GM12878 (cell line): Measurements from ENCODE around the gene RACGAP1. TPM values are rescaled to one million over a fixed set of nuclear protein-coding genes. Genes with fewer than 3 reads are reported as not detected.

Source experiments
- ATAC-seq: fragments of 200-7000 bp; cut with Tn5 transposase; 3 replicates; pipeline ENCODE4 v1.9.1; 2020; ENCODE audit warnings: mild to moderate bottlenecking, moderate library complexity
- BruUV-seq: library from RNA; stranded (reverse); fragments of 400-500 nt; replicated peaks from 2 replicates; lab custom pipeline; 2021; lab: Mats Ljungman, UMichigan
- CTCF ChIA-PET: fragments of 300-600 bp; sonication (Branson Sonifier 250); formaldehyde crosslinking; extraction: SDS; loops from one replicate; lab custom pipeline; 2021; ENCODE audit warnings: inconsistent platforms; lab: Yijun Ruan, JAX
- POLR2A ChIA-PET: fragments of 350-600 bp; formaldehyde crosslinking; extraction: SDS; loops from one replicate; lab custom pipeline; 2021; ENCODE audit warnings: inconsistent platforms; lab: Charles Lee
- RAD21 ChIA-PET: fragments of 300-600 bp; sonication (Branson Sonifier 250); formaldehyde crosslinking; loops from one replicate; lab custom pipeline; 2023; ENCODE audit warnings: antibody characterized with exemption; ENCODE audit not compliant: unreplicated experiment; lab: Charles Lee
- SMC1A ChIA-PET: fragments of 300-600 bp; sonication (Branson Sonifier 250); formaldehyde crosslinking; loops from one replicate; lab custom pipeline; 2023; ENCODE audit not compliant: unreplicated experiment, uncharacterized antibody; lab: Charles Lee
- DNase-seq: peaks from one replicate; pipeline ENCODE4 v3.0.0-alpha.2; 2011; ENCODE audit warnings: low read depth, low spot score
- FAIRE-seq: peaks from 3 replicates; lab custom pipeline; 2011; peaks lifted over from hg19 to GRCh38; lab: Jason Lieb, UNC
- H2AFZ ChIP-seq: 2 replicates; pipeline ENCODE4 v1.6.0; 2011; ENCODE audit warnings: low read depth, low read length, control low read depth; ENCODE audit not compliant: control insufficient read depth
- H3K27ac ChIP-seq: 2 replicates; pipeline ENCODE4 v1.5.1; 2011; ENCODE audit warnings: control low read depth; ENCODE audit not compliant: control insufficient read depth, insufficient read depth
- H3K27me3 ChIP-seq, 2 experiments: replicated peaks in 1 of 2; 2 replicates each; pipeline versions ENCODE4 v1.6.0 to v1.6.1; 2011; ENCODE audit warnings: low read length in 1 of 2; ENCODE audit not compliant: control insufficient read depth in 2 of 2, insufficient read depth in 2 of 2
- H3K36me3 ChIP-seq, 2 experiments: 2 replicates each; pipeline ENCODE4 v1.5.1; 2011; ENCODE audit warnings: low read length in 1 of 2; ENCODE audit not compliant: control insufficient read depth in 2 of 2, insufficient read depth in 2 of 2
- H3K4me1 ChIP-seq: 2 replicates; pipeline ENCODE4 v1.6.1; 2011; ENCODE audit warnings: mild to moderate bottlenecking, low read length, moderate library complexity, mixed read lengths; ENCODE audit not compliant: control insufficient read depth, insufficient read depth
- H3K4me2 ChIP-seq: 2 replicates; pipeline ENCODE4 v1.6.0; 2011; ENCODE audit warnings: control low read depth; ENCODE audit not compliant: control insufficient read depth, insufficient read depth
- H3K4me3 ChIP-seq: fragments of 200-600 bp; sonication (generic); 2 replicates; pipeline ENCODE4 v1.5.1; 2016
- H3K79me2 ChIP-seq: 2 replicates; pipeline ENCODE4 v1.6.0; 2011; ENCODE audit warnings: low read length; ENCODE audit not compliant: control insufficient read depth, insufficient read depth
- H3K9ac ChIP-seq: 2 replicates; pipeline ENCODE4 v1.8.0; 2011; ENCODE audit warnings: low read length, control low read depth, mixed read lengths; ENCODE audit not compliant: control insufficient read depth, insufficient read depth
- H3K9me3 ChIP-seq: replicated peaks from 3 replicates; pipeline ENCODE4 v1.5.1; 2011; ENCODE audit warnings: mild to moderate bottlenecking, low read length; ENCODE audit not compliant: control insufficient read depth, insufficient read depth
- H4K20me1 ChIP-seq: 2 replicates; pipeline ENCODE4 v1.6.0; 2011; ENCODE audit not compliant: control insufficient read depth, insufficient read depth
- ATF2 ChIP-seq: IDR thresholded peaks from 2 replicates; pipeline ENCODE4 v1.6.1; 2012; ENCODE audit warnings: low read length, inconsistent platforms
- ATF3 ChIP-seq: IDR thresholded peaks from 2 replicates; pipeline ENCODE4 v1.6.1; 2011; ENCODE audit warnings: low read depth, mild to moderate bottlenecking, low read length, moderate library complexity, borderline replicate concordance; ENCODE audit errors: extremely low read depth
- CHD4 ChIP-seq: fragments of 200-600 bp; sonication (generic); IDR thresholded peaks from 2 replicates; pipeline ENCODE4 v1.6.1; 2016; ENCODE audit warnings: mild to moderate bottlenecking
- EP300 ChIP-seq, 2 experiments: fragments of 150-350 bp in 1 of 2; IDR thresholded peaks; 2 replicates each; pipeline ENCODE4 v1.6.1; 2011 to 2012; ENCODE audit warnings: low read depth in 2 of 2, low read length in 2 of 2, borderline replicate concordance in 1 of 2, improper control_type of control experiment in 1 of 2, inconsistent platforms in 1 of 2; ENCODE audit not compliant: control insufficient read depth in 1 of 2
- GABPA ChIP-seq: IDR thresholded peaks from 2 replicates; pipeline ENCODE4 v1.6.1; 2014; ENCODE audit warnings: antibody characterized with exemption, low read depth, mild to moderate bottlenecking, inconsistent platforms
- HCFC1 ChIP-seq: fragments of 150-350 bp; IDR thresholded peaks from 2 replicates; pipeline ENCODE4 v1.6.1; 2014; ENCODE audit warnings: low read length
- NR2C1 ChIP-seq: fragments of 450-650 bp; IDR thresholded peaks from 2 replicates; pipeline ENCODE4 v1.6.1; 2017; ENCODE audit warnings: antibody characterized with exemption, mild to moderate bottlenecking, moderate library complexity
- PAX8 ChIP-seq: fragments of 450-650 bp; IDR thresholded peaks from 2 replicates; pipeline ENCODE4 v1.6.1; 2017; ENCODE audit warnings: mild to moderate bottlenecking, moderate library complexity
- ZBTB40 ChIP-seq: fragments of 450-650 bp; IDR thresholded peaks from 2 replicates; pipeline ENCODE4 v1.6.1; 2016; ENCODE audit warnings: mild to moderate bottlenecking, moderate library complexity, borderline replicate concordance
- ZNF274 ChIP-seq: IDR thresholded peaks from one replicate; pipeline ENCODE4 v1.8.0; 2011; ENCODE audit not compliant: insufficient read length, insufficient read depth
- ZSCAN29 ChIP-seq: fragments of 450-650 bp; IDR thresholded peaks from 2 replicates; pipeline ENCODE4 v1.6.1; 2017; ENCODE audit warnings: mild to moderate bottlenecking, moderate library complexity
- whole genome bisulfite sequencing: methylation state at CpG from one replicate; pipeline ENCODE4 v1.1.6; 2016; ENCODE audit warnings: low lambda C conversion rate; ENCODE audit not compliant: insufficient replicate concordance, insufficient coverage; ENCODE audit errors: missing lambda C conversion rate; 5-methylcytosine and 5-hydroxymethylcytosine counted together
- in situ Hi-C: fragments of 300-500 bp; cut with MboI; formaldehyde crosslinking; loops from 9 replicates; pipeline ENCODE4 v1.14.3; 2018; ENCODE audit warnings: mixed read lengths
- intact Hi-C: fragments of 100-400 bp; cut with micrococcal nuclease; formaldehyde crosslinking; loops from one replicate; pipeline ENCODE4 v1.14.2; 2022; ENCODE audit not compliant: unreplicated experiment
- polyA plus RNA-seq, 11 experiments: library from polyadenylated mRNA; depleted of rRNA in 4 of 11; unstranded in 6 of 11; stranded (reverse) in 5 of 11; fragments of >200 nt; fragmentation: Nextera tagmentation in 4 of 11; fragmentation: Illumina TruSeq in 1 of 11; extraction: Ambion mirVana in 4 of 11; extraction: Trizol in 1 of 11; gene quantifications; 1 replicate in 1 of 11; 2 replicates in 10 of 11; pipeline versions ENCODE4 v1.2.1 to v1.2.3, GENCODE V29; 2011 to 2016; ENCODE audit warnings: inconsistent platforms in 2 of 11, missing spikeins in 2 of 11, low read depth in 1 of 11
- total RNA-seq, 4 experiments: library from RNA; depleted of rRNA in 3 of 4; stranded (reverse); fragments of >200 nt in 3 of 4; fragmentation: Illumina TruSeq in 1 of 4; extraction: Trizol in 1 of 4; gene quantifications; 2 replicates each; pipeline versions ENCODE4 v1.2.1 to v1.2.3, GENCODE V29; 2013 to 2021
- TF ChIP-seq, protein P1 (sequence below): fragments of 450-650 bp; IDR thresholded peaks from 2 replicates; pipeline ENCODE4 v1.6.1; 2017; ENCODE audit warnings: mild to moderate bottlenecking, moderate library complexity

RACGAP1 gene
- total and polyA plus RNA-seq, 10 of the 15 experiments (the other 5 are each of a cell fraction or from before 2014, with no cell fraction given), result 32.4 to 87.9 (median 76.2) TPM

DNA sequence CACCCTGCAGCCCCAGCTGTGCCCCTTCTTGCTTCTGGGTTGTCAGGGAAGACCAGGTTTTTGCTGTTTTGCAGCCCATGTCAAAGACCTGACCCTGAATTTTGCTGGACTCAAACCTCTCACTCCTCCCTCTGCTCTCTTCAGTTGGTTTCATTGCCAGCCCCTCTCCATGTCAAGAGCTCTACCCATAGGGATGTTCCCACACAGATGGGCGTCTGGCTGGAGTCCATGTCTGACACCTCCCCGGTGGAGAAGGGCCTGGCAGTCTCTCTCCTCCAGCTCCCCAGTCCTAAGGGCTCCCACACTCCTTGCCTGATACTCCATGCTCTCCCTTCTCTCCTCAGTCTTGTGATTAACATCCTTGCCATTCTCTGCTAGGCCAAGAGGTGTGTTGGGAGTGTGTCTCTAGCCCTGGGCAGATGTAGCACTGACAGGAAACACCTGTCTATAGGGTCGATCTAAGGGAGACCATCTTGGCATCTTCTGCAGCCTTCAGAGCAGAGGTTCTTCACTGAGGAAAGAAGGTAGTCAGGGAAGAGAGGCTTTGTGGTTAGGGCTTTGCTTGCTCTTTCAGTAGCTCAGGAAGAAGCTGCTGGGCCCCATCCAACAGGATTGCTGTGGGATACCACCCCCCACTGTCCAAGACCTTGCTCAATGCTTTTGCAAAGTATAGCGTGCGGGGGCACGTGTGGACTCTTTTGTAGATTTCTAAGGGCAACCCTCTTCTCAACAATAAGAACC lies 36.8 kb upstream of the RACGAP1 start:
- H4K20me1 ChIP-seq, result no peaks in the 10 kb centered on the region
- RAD21 ChIA-PET, result interaction anchor here (1.3 kb wide), 1 partner anchor 96 kb away, joined by 3 read pairs; no protein-coding TSS in a partner anchor
- WGBS, result 25% methylated on average over 6 of the region's 6 CpGs

More for the DNA sequence above, 36.8 kb upstream of the RACGAP1 start:
- Histone ChIP-seq H3K79me2 (no peaks in the 10 kb centered on the region), H3K9me3 (no peaks in the 10 kb centered on the region), H2AFZ (no peak overlapping the region), H3K9ac (no peak overlapping the region), H3K4me1 (0 out of 2 replicates have a peak, but pooled peaks cover under 1% of the 10 kb centered on the region), H3K27ac (no peak overlapping the region), H3K27me3 (peaks cover under 1 to 9% of the 10 kb centered on the region in 2 experiments; a peak in 3 of 4 replicates), H3K36me3 (no peaks in the 10 kb centered on the region), H3K4me2 (no peak overlapping the region), H3K4me3 (no peak overlapping the region)
- no peak for DNase-seq
- CTCF ChIA-PET, result interaction anchor here (1.8 to 4.5 kb wide), 2 partner anchors 24 to 95 kb away, joined by 11 to 16 read pairs; no protein-coding TSS in a partner anchor
- in situ Hi-C loops (no loop called here), intact Hi-C loops (no loop called here)
- POLR2A ChIA-PET, result no interaction called here
- TF ChIP-seq GABPA (no peak), ATF3 (no peak), PAX8 (no peak), ZBTB40 (no peak), EP300 (IDR thresholded peaks at IDR 0.05; ENCODE audit: borderline replicate concordance in 1 of 2, control insufficient read depth in 1 of 2, low read depth in 2 of 2, low read length in 2 of 2) (no peak), ZSCAN29 (no peak), ZNF274 (no peak), NR2C1 (no peak), ATF2 (no peak), CHD4 (no peak), HCFC1 (no peak)
- TF ChIP-seq, protein P1, sequence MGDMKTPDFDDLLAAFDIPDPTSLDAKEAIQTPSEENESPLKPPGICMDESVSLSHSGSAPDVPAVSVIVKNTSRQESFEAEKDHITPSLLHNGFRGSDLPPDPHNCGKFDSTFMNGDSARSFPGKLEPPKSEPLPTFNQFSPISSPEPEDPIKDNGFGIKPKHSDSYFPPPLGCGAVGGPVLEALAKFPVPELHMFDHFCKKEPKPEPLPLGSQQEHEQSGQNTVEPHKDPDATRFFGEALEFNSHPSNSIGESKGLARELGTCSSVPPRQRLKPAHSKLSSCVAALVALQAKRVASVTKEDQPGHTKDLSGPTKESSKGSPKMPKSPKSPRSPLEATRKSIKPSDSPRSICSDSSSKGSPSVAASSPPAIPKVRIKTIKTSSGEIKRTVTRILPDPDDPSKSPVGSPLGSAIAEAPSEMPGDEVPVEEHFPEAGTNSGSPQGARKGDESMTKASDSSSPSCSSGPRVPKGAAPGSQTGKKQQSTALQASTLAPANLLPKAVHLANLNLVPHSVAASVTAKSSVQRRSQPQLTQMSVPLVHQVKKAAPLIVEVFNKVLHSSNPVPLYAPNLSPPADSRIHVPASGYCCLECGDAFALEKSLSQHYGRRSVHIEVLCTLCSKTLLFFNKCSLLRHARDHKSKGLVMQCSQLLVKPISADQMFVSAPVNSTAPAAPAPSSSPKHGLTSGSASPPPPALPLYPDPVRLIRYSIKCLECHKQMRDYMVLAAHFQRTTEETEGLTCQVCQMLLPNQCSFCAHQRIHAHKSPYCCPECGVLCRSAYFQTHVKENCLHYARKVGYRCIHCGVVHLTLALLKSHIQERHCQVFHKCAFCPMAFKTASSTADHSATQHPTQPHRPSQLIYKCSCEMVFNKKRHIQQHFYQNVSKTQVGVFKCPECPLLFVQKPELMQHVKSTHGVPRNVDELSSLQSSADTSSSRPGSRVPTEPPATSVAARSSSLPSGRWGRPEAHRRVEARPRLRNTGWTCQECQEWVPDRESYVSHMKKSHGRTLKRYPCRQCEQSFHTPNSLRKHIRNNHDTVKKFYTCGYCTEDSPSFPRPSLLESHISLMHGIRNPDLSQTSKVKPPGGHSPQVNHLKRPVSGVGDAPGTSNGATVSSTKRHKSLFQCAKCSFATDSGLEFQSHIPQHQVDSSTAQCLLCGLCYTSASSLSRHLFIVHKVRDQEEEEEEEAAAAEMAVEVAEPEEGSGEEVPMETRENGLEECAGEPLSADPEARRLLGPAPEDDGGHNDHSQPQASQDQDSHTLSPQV, result no peak
- no TSS peak for BruUV-seq
- no peak for FAIRE-seq
- ATAC-seq, result no peak
- SMC1A ChIA-PET, result no interaction called here
